OCI-LY3 (cell line): ENCODE measurements around the gene CCK.

Experiments
- H2AFZ ChIP-seq: fragments of 200-600, 300-600 bp; shearing (Covaris generic); 2 replicates; pipeline ENCODE4 v1.6.0; 2014; ENCODE audit warnings: antibody characterized with exemption, low read depth, low read length
- H3K27ac ChIP-seq: fragments of 200-600, 300-600 bp; sonication (generic); 2 replicates; pipeline ENCODE4 v1.5.1; 2014; ENCODE audit warnings: mild to moderate bottlenecking, low read length, moderate library complexity, mixed read lengths
- H3K27me3 ChIP-seq: fragments of 200-600, 300-600 bp; sonication (generic); 2 replicates; pipeline ENCODE4 v1.6.1; 2014; ENCODE audit warnings: low read depth, low read length, mixed read lengths
- H3K36me3 ChIP-seq: fragments of 200-600, 300-600 bp; sonication (generic); replicated peaks from 2 replicates; pipeline ENCODE3; 2014; ENCODE audit warnings: low read depth, low read length, mixed read lengths
- H3K4me1 ChIP-seq: fragments of 300-600, 200-600 bp; sonication (generic); 2 replicates; pipeline ENCODE4 v1.6.1; 2014; ENCODE audit warnings: low read length, mixed read lengths
- H3K4me2 ChIP-seq: fragments of 200-600, 300-600 bp; sonication (generic); 2 replicates; pipeline ENCODE4 v1.6.1; 2014; ENCODE audit warnings: low read length, mixed read lengths
- H3K4me3 ChIP-seq: fragments of 300-600, 200-600 bp; sonication (generic); 2 replicates; pipeline ENCODE4 v1.5.1; 2014; ENCODE audit warnings: antibody characterized with exemption, mild to moderate bottlenecking, low read length, moderate library complexity
- H3K79me2 ChIP-seq: fragments of 300-600, 200-600 bp; shearing (Covaris generic); 2 replicates; pipeline ENCODE4 v1.6.1; 2014; ENCODE audit warnings: mild to moderate bottlenecking, low read length, mixed read lengths
- H3K9ac ChIP-seq: fragments of 300-600, 200-600 bp; shearing (Covaris generic); 2 replicates; pipeline ENCODE4 v1.6.0; 2014; ENCODE audit warnings: mild to moderate bottlenecking, low read length, moderate library complexity
- H3K9me3 ChIP-seq: fragments of 200-600, 300-600 bp; shearing (Covaris generic); 2 replicates; pipeline ENCODE4 v1.6.1; 2014; ENCODE audit warnings: low read length, mixed read lengths; ENCODE audit not compliant: insufficient read depth
- H4K20me1 ChIP-seq: fragments of 200-600, 300-600 bp; sonication (generic); 2 replicates; pipeline ENCODE4 v1.6.1; 2016; ENCODE audit warnings: low read length, mixed read lengths; ENCODE audit not compliant: insufficient read depth
- EZH2phosphoT487 ChIP-seq: fragments of 200-600 bp; shearing (Covaris generic); IDR thresholded peaks from 2 replicates; pipeline ENCODE4 v1.6.1; 2018; ENCODE audit warnings: antibody characterized with exemption, mixed run types, low read depth
- TF ChIP-seq, protein P1 (sequence below): fragments of 200-600, 300-600 bp; sonication (generic); IDR thresholded peaks from 2 replicates; pipeline ENCODE4 v1.5.1; 2014; ENCODE audit warnings: antibody characterized with exemption, low read length, low read depth

The CCK gene

DNA sequence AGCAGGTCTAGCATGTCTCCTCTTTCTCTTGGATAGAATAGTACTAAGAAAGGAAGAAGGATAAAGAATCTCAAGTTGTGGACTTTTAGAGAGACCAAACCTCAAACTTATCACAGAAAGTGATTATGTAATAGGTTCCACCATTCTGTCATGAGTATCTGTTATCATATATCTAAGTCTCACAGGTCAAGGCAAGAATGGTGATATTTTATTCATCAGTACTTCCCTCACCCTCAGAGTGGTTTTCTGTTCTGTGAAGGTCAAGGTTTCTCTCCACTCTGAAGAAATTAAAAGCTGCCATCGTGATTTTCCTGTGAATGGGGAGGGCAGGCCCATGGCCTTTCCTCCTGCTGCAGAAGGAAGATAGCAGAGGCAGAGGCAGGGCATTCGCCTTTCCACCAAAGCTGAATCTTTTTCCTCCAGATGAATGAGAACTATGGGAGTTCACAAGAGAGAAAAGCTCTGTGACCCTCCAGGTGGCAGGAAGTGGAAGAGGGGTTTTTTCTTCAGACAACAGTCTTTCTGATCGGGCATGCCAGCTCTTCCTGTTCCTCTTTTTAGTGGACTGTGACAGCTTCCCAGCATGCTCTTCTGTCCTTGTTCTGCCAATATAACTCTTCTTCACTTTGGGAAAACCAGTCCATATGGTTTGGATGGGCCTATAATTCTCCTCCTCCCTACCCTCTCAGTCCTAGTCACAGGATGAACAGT lies 37.1 kb upstream of the CCK start:
- Histone ChIP-seq H3K27me3 (peaks cover 5% of the 10 kb centered on the region; the same call in 1 of the 2 replicates), H4K20me1 (no peaks in the 10 kb centered on the region; the same call in 1 of the 2 replicates), H2AFZ (peak overlapping the region; percentile 91), H3K4me3 (peak overlapping the region; percentile 21; the same call in 1 of the 2 replicates), H3K4me1 (peaks cover 20% of the 10 kb centered on the region), H3K4me2 (peak overlapping the region; percentile 61), H3K79me2 (no peaks in the 10 kb centered on the region), H3K9me3 (no peaks in the 10 kb centered on the region), H3K9ac (no peak overlapping the region), H3K27ac (peak overlapping the region; percentile 45; the same call in 1 of the 2 replicates), H3K36me3 (no peaks in the 10 kb centered on the region)
- no peak for TF ChIP-seq EZH2phosphoT487
- TF ChIP-seq, protein P1, sequence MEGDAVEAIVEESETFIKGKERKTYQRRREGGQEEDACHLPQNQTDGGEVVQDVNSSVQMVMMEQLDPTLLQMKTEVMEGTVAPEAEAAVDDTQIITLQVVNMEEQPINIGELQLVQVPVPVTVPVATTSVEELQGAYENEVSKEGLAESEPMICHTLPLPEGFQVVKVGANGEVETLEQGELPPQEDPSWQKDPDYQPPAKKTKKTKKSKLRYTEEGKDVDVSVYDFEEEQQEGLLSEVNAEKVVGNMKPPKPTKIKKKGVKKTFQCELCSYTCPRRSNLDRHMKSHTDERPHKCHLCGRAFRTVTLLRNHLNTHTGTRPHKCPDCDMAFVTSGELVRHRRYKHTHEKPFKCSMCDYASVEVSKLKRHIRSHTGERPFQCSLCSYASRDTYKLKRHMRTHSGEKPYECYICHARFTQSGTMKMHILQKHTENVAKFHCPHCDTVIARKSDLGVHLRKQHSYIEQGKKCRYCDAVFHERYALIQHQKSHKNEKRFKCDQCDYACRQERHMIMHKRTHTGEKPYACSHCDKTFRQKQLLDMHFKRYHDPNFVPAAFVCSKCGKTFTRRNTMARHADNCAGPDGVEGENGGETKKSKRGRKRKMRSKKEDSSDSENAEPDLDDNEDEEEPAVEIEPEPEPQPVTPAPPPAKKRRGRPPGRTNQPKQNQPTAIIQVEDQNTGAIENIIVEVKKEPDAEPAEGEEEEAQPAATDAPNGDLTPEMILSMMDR, result no peak

DNA sequence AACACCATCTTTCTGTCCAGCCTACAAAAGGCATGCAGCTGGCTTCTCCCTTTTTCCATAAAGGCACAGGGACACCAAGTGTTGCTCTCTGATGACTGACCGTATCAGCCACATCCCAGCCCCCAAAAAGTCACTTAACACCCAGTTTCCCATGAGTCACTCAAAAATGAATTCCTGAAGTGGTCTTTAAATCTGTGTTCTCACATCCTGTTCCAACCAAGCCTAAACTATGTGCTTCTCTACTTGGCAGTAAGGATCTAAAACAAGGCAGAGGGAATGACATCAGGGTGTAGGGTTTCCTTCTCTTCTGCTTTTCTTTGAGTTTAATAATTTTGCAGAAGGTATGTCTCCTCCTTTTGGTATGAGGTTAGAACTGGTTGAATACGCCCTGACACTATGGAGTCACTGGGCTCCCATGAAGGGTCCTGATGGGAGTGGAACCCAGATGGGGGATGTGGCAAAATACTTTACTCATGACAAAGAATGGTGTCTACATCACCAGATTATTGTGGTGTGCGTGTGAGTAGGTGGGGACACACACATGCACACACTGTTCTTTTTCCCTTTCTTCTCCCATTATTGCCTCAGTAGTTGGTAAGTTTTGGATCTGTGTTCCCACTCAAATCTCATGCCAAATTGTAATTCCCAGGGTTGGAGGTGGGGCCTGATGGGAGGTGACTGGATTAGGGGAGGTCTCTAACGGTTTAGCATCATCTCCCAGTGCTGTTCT lies 35.6 kb upstream of the CCK start:
- no peak overlapping the region for H3K9ac ChIP-seq
- TF ChIP-seq, protein P1, result no peak
- TF ChIP-seq EZH2phosphoT487, result no peak
- H3K27ac ChIP-seq, result no peak overlapping the region
- H3K36me3 ChIP-seq, result no peaks in the 10 kb centered on the region
- H3K27me3 ChIP-seq, result peaks cover 13% of the 10 kb centered on the region
- H4K20me1 ChIP-seq, result no peaks in the 10 kb centered on the region; the same call in 1 of the 2 replicates
- no peak overlapping the region for H3K4me2 ChIP-seq
- no peak overlapping the region for H2AFZ ChIP-seq
- H3K4me1 ChIP-seq, result peaks cover 19% of the 10 kb centered on the region
- H3K4me3 ChIP-seq, result no peak overlapping the region
- no peaks in the 10 kb centered on the region for H3K79me2 ChIP-seq
- no peaks in the 10 kb centered on the region for H3K9me3 ChIP-seq

DNA sequence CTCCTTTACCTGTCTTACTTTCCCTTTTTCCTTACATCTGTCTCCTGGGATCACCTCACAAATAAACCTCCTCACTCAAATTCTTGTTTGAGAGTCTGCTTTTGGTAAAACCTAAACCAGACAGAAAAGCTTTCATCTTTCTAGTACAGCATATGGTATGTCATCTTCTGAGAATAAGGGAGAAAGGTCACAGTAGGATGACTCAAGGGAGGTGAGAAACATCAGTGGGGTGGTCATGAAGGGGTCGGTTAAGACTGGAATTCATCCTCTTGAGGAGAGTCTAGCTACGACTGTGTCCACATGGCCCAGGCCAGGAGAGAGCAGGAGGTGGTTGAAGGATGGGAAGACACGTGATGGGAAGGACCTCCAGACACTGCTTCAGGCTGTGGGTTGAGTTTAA lies 34.8 kb upstream of the CCK start:
- no peaks in the 10 kb centered on the region for H3K36me3 ChIP-seq
- peaks cover 12% of the 10 kb centered on the region for H3K4me1 ChIP-seq
- H3K4me2 ChIP-seq, result no peak overlapping the region
- no peak overlapping the region for H3K4me3 ChIP-seq
- H3K79me2 ChIP-seq, result no peaks in the 10 kb centered on the region
- H3K27me3 ChIP-seq, result peaks cover 17% of the 10 kb centered on the region
- no peak overlapping the region for H3K9ac ChIP-seq
- H3K27ac ChIP-seq, result no peak overlapping the region
- TF ChIP-seq, protein P1, result no peak
- no peak for TF ChIP-seq EZH2phosphoT487
- no peaks in the 10 kb centered on the region; the same call in 1 of the 2 replicates for H4K20me1 ChIP-seq
- no peak overlapping the region for H2AFZ ChIP-seq
- H3K9me3 ChIP-seq, result no peaks in the 10 kb centered on the region

DNA sequence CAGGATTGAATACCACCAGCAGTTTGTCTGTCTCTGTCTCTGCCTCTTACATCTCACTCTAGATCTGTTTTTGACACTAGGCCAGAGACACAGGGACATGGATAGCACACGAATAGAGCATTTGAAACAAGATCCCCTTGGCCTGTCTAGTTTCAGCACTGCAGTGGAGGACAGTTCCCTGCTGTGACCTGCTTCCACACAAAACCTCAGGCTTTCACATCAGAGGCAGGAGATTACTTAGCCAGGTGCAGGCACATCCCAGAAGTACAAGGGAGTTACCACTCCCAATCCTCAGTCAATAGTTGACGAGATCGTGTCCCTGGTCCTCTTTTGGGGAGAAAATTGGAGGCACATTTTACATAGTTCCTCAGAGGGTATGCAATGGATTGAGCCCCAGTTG lies 34.0 kb upstream of the CCK start:
- Histone ChIP-seq H3K36me3 (no peaks in the 10 kb centered on the region), H3K9me3 (no peaks in the 10 kb centered on the region), H3K79me2 (no peaks in the 10 kb centered on the region), H3K9ac (no peak overlapping the region), H4K20me1 (no peaks in the 10 kb centered on the region; the same call in 1 of the 2 replicates), H3K27ac (no peak overlapping the region), H2AFZ (no peak overlapping the region), H3K4me3 (no peak overlapping the region), H3K4me2 (no peak overlapping the region), H3K27me3 (peaks cover 16% of the 10 kb centered on the region), H3K4me1 (peaks cover 12% of the 10 kb centered on the region)
- TF ChIP-seq, protein P1, result no peak
- TF ChIP-seq EZH2phosphoT487, result no peak
